Neutrophil (primary cell): Measurements from ENCODE around the gene CFL1.
A peak's percentile ranks its signal among the peaks of the same experiment; 100 is the strongest.

ENCODE experiments used
- H3K27ac ChIP-seq: fragments of 200-600 bp; sonication (generic); 2 replicates; pipeline ENCODE4 v1.5.1; 2016; ENCODE audit warnings: mild to moderate bottlenecking, moderate library complexity
- H3K27me3 ChIP-seq: fragments of 200-600 bp; sonication (generic); 2 replicates; pipeline ENCODE4 v1.6.0; 2016; ENCODE audit warnings: mild to moderate bottlenecking
- H3K36me3 ChIP-seq: fragments of 200-600 bp; sonication (generic); 2 replicates; pipeline ENCODE4 v1.5.1; 2017
- H3K4me1 ChIP-seq, 2 experiments: fragments of 200-600 bp in 1 of 2; sonication (generic) in 1 of 2; 1 replicate in 1 of 2; 2 replicates in 1 of 2; pipeline versions ENCODE4 v1.5.1 to v1.6.1; 2013 to 2016; ENCODE audit warnings: low read depth in 1 of 2, low read length in 1 of 2, mild to moderate bottlenecking in 1 of 2, moderate library complexity in 1 of 2; ENCODE audit not compliant: control insufficient read depth in 1 of 2, insufficient read depth in 1 of 2
- H3K4me3 ChIP-seq, 2 experiments: fragments of 200-600 bp in 1 of 2; sonication (generic) in 1 of 2; 1 replicate in 1 of 2; 2 replicates in 1 of 2; pipeline ENCODE4 v1.5.1; 2013 to 2016; ENCODE audit warnings: low read depth in 1 of 2, low read length in 1 of 2, mild to moderate bottlenecking in 1 of 2, moderate library complexity in 1 of 2
- H3K9me3 ChIP-seq: fragments of 200-600 bp; sonication (generic); 2 replicates; pipeline ENCODE4 v1.5.1; 2016
- TF ChIP-seq, protein P1 (sequence below): fragments of 200-600 bp; sonication (generic); IDR thresholded peaks from 2 replicates; pipeline ENCODE4 v1.5.1; 2016; ENCODE audit warnings: antibody characterized with exemption

CFL1 gene

GRCh38 chr11:65886826-65887722 lies 29.1 kb upstream of the CFL1 start:
- Histone ChIP-seq H3K27ac (peak overlapping the region; percentile 93), H3K4me3 (peak overlapping the region; percentile 82 to 98), H3K36me3 (peaks cover 23% of the 10 kb centered on the region), H3K27me3 (no peaks in the 10 kb centered on the region), H3K9me3 (no peaks in the 10 kb centered on the region), H3K4me1 (peaks cover 63 to 71% of the 10 kb centered on the region in 2 experiments)
- TF ChIP-seq, protein P1, sequence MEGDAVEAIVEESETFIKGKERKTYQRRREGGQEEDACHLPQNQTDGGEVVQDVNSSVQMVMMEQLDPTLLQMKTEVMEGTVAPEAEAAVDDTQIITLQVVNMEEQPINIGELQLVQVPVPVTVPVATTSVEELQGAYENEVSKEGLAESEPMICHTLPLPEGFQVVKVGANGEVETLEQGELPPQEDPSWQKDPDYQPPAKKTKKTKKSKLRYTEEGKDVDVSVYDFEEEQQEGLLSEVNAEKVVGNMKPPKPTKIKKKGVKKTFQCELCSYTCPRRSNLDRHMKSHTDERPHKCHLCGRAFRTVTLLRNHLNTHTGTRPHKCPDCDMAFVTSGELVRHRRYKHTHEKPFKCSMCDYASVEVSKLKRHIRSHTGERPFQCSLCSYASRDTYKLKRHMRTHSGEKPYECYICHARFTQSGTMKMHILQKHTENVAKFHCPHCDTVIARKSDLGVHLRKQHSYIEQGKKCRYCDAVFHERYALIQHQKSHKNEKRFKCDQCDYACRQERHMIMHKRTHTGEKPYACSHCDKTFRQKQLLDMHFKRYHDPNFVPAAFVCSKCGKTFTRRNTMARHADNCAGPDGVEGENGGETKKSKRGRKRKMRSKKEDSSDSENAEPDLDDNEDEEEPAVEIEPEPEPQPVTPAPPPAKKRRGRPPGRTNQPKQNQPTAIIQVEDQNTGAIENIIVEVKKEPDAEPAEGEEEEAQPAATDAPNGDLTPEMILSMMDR, result no peak

GRCh38 chr11:65885808-65886536 lies 28.0 kb upstream of the CFL1 start:
- TF ChIP-seq, protein P1, result no peak
- Histone ChIP-seq H3K9me3 (no peaks in the 10 kb centered on the region), H3K4me3 (no peak overlapping the region), H3K27me3 (no peaks in the 10 kb centered on the region), H3K36me3 (peaks cover 25% of the 10 kb centered on the region), H3K4me1 (peaks cover 52 to 60% of the 10 kb centered on the region in 2 experiments), H3K27ac (peak overlapping the region; percentile 27)

DNA sequence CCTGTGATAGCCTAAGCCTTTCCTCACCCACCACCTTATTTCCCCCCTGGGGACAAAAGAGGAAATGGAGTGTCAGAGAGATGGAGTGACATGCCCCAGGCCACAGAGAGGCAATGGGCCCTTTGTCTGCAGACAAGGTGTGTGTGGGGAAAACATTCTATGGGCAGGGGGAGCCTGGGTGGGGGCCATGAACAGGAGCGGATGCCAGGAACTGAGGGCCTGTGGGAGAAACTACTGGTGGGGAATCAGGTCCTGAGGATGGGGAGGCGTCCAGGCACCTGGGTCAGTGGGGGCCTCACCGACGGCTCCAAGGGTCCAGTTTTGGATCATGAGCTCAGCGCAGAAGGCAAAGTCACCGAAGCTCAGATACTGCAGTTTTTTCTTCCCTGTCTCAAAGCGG lies 27.3 kb upstream of the CFL1 start:
- no peak overlapping the region for H3K4me3 ChIP-seq
- H3K27ac ChIP-seq, result peak overlapping the region; percentile 35
- TF ChIP-seq, protein P1, result no peak
- H3K27me3 ChIP-seq, result no peaks in the 10 kb centered on the region
- H3K36me3 ChIP-seq, result peaks cover 25% of the 10 kb centered on the region
- H3K4me1 ChIP-seq, result peaks cover 45 to 54% of the 10 kb centered on the region in 2 experiments
- no peaks in the 10 kb centered on the region for H3K9me3 ChIP-seq

DNA sequence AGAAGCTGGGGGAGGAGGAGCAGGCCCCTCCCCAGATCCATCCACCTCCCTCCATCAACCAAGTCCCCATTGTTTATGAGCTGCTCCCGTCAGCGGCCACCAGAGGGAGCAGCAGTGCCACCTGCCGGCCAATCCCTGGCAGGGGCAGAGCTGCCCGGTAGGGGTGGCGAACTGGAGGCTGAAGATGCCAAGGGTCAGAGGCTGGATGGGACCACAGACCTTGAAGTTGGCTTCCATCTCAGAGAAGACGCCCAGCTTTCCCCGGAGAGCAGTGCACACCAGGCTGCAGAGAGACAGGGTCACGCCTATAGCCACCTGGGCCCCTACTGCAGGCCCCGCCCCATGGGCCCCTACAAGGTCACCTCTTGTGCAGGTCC lies 26.7 kb upstream of the CFL1 start:
- TF ChIP-seq, protein P1, result peak; percentile 99
- Histone ChIP-seq H3K9me3 (no peaks in the 10 kb centered on the region), H3K27ac (peak overlapping the region; percentile 35), H3K4me3 (no peak overlapping the region), H3K27me3 (no peaks in the 10 kb centered on the region), H3K4me1 (peaks cover 40 to 51% of the 10 kb centered on the region in 2 experiments), H3K36me3 (peaks cover 25% of the 10 kb centered on the region)

DNA sequence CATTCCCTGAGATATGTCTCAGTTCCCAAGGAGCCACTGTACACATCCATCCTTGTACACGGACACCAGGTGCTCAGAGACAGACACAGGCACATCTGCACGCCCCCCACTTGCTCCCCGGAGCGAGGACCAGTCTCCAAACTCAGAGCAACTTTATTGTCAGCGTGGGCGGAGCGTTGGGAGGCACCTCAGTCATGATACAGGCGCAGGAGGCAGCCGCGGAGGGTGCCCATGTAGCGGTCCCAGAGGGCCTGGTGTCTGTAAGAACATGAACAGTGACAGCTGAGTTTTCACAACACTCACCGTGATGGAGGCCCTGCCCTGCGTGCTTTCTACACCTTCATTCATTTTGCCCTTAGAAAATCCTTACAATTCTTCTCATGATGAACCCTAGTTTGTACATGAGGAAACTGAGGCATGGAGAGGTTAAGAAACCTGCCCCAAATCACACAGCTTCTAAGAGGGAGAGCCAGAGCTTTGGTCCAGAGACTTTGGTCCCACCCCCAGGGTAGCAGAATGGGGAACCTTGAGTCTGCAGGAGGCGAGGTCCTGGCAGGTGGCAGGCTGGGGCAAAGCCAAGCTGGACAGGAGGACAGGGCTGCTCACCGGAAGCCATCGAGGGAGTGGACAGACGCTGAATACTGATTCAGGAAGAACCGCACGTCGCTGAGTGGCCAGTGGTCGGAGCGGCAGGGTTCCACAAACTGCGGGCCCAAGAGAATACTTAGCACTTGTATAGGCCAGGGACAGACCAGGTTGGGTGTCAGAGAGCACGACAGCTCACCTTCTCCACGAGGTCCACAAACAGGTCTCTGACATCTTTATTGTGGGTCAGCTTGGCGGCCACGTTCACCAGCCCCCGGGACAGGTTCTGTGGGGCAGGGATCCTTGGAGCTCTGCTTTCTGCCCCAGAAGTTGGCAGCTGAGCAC lies 26.1 kb upstream of the CFL1 start:
- peak overlapping the region; percentile 35 for H3K27ac ChIP-seq
- peaks cover 25% of the 10 kb centered on the region for H3K36me3 ChIP-seq
- no peaks in the 10 kb centered on the region for H3K27me3 ChIP-seq
- TF ChIP-seq, protein P1, result no peak
- no peaks in the 10 kb centered on the region for H3K9me3 ChIP-seq
- H3K4me1 ChIP-seq, result peaks cover 33 to 47% of the 10 kb centered on the region in 2 experiments
- H3K4me3 ChIP-seq, result no peak overlapping the region
